Endothelial cell (in vitro differentiated cells): ENCODE results near the gene PTGR1. TPM values are rescaled to one million over a fixed set of nuclear protein-coding genes. Genes with fewer than 3 reads are reported as not detected.
"Not testable (repeated sequence)": the region's sequence is repeated elsewhere in the genome, so short reads cannot be mapped to it uniquely, and the experiment has no call there.

Experiments used
- DNase-seq: peaks from one replicate; pipeline ENCODE4 v3.0.0; 2021; ENCODE audit warnings: low spot score
- H3K27ac Mint-ChIP-seq: one replicate; pipeline ENCODE4 v1.8.0; 2021; ENCODE audit warnings: mixed read lengths, inconsistent platforms; ENCODE audit not compliant: unreplicated experiment
- H3K27me3 Mint-ChIP-seq: one replicate; pipeline ENCODE4 v1.8.0; 2021; ENCODE audit warnings: mild to moderate bottlenecking, moderate library complexity, mixed read lengths, inconsistent platforms; ENCODE audit not compliant: unreplicated experiment
- H3K36me3 Mint-ChIP-seq: one replicate; pipeline ENCODE4 v1.8.0; 2021; ENCODE audit warnings: mild to moderate bottlenecking, low read depth, mixed read lengths, inconsistent platforms; ENCODE audit not compliant: unreplicated experiment
- H3K4me1 Mint-ChIP-seq: one replicate; pipeline ENCODE4 v1.8.0; 2021; ENCODE audit warnings: mild to moderate bottlenecking, mixed read lengths, inconsistent platforms; ENCODE audit not compliant: unreplicated experiment
- H3K4me3 Mint-ChIP-seq: one replicate; pipeline ENCODE4 v1.8.0; 2021; ENCODE audit warnings: mild to moderate bottlenecking, mixed read lengths, inconsistent platforms; ENCODE audit not compliant: unreplicated experiment
- H3K9me3 Mint-ChIP-seq: one replicate; pipeline ENCODE4 v1.8.0; 2021; ENCODE audit warnings: mixed read lengths, inconsistent platforms; ENCODE audit not compliant: unreplicated experiment
- total RNA-seq: library from RNA; stranded (reverse); fragmentation: NEBNext Ultra II Directional; extraction: Animal tissue kit (Norgen Biotek cat#: 25700); gene quantifications from one replicate; pipeline ENCODE4 v1.2.1, GENCODE V29; 2021; ENCODE audit not compliant: unreplicated experiment
- TF ChIP-seq, protein P1 (sequence below): fragments of 200-600 bp; sonication (generic); IDR thresholded peaks from one replicate; pipeline ENCODE4 v1.5.0; 2021; ENCODE audit warnings: antibody characterized with exemption; ENCODE audit not compliant: unreplicated experiment

Gene PTGR1
- total RNA-seq, 1 donor from 2014 or later: 45.7 TPM

DNA sequence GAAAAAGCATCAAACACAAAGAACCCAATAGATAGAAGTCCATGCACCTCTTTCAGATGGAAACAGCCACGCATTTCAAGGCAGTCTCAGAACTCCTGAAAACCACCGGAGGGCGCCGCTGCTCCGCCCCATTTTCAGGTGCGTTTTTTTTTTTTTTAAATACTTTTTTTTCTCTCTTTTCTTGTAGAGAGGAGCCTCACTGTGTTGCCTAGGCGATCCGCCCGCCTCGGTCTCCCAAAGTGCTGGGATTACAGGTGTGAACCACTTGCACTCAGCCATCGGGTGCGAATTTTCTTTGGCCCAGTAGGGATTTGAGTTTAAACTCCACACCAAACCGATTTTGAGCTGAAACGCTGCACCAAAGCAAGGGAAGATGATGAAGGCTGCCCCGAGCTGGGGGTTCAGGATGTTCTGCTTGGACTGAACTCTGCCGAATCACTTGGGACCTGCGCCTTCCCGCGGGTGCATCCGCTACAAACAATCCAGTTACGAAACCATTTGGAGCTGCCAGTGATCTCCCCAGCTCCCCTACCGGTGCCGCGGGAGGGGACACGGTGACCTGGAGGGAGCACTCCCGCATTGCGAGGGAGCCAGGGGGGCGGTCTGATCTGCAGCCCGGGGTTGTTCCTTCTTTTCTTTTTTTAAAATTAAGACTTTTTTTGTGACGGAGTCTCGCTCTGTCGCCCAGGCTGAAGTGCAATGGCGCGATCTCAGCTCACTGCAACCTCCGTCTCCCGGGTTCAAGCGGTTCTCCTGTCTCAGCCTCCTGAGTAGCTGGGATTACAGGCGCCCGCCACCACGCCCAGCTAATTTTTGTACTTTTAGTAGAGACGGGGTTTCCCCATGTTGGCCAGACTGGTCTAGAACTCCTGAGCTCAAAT is 1.4 kb downstream of the PTGR1 start:
- no peaks in the 10 kb centered on the region for H3K9me3 Mint-ChIP-seq
- H3K4me1 Mint-ChIP-seq: peaks cover 11% of the 10 kb centered on the region
- peak; percentile 60 for DNase-seq
- TF ChIP-seq, protein P1, sequence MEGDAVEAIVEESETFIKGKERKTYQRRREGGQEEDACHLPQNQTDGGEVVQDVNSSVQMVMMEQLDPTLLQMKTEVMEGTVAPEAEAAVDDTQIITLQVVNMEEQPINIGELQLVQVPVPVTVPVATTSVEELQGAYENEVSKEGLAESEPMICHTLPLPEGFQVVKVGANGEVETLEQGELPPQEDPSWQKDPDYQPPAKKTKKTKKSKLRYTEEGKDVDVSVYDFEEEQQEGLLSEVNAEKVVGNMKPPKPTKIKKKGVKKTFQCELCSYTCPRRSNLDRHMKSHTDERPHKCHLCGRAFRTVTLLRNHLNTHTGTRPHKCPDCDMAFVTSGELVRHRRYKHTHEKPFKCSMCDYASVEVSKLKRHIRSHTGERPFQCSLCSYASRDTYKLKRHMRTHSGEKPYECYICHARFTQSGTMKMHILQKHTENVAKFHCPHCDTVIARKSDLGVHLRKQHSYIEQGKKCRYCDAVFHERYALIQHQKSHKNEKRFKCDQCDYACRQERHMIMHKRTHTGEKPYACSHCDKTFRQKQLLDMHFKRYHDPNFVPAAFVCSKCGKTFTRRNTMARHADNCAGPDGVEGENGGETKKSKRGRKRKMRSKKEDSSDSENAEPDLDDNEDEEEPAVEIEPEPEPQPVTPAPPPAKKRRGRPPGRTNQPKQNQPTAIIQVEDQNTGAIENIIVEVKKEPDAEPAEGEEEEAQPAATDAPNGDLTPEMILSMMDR: peak; percentile 59
- no peak overlapping the region for H3K27ac Mint-ChIP-seq
- H3K27me3 Mint-ChIP-seq: peaks cover 5% of the 10 kb centered on the region
- peak overlapping the region; percentile 99 for H3K4me3 Mint-ChIP-seq
- H3K36me3 Mint-ChIP-seq: peaks cover 12% of the 10 kb centered on the region

DNA sequence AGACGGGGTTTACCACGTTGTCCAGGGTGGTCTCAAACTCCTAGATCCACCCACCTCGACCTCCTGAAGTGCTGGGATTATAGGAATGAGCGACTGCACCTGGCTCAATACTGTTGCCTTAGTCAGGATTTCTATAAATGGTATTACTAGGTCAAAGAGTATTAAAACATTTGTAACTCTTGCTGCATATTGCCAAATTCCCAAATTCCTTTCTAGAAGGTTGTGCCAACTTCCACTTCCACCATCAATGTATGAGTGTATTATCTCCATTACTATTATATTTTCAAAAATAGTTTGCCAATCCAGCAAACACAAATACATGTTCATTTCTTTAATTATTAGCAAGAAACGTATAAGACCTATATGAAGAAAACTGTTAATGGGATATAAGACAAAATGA is 10.6 kb downstream of the PTGR1 start:
- Mint-ChIP-seq H3K4me3 (no peak overlapping the region), H3K9me3 (no peaks in the 10 kb centered on the region), H3K27ac (no peak overlapping the region), H3K36me3 (peaks cover 19% of the 10 kb centered on the region), H3K4me1 (no peaks in the 10 kb centered on the region), H3K27me3 (no peaks in the 10 kb centered on the region)
- DNase-seq: no peak
- TF ChIP-seq, protein P1: no peak

DNA sequence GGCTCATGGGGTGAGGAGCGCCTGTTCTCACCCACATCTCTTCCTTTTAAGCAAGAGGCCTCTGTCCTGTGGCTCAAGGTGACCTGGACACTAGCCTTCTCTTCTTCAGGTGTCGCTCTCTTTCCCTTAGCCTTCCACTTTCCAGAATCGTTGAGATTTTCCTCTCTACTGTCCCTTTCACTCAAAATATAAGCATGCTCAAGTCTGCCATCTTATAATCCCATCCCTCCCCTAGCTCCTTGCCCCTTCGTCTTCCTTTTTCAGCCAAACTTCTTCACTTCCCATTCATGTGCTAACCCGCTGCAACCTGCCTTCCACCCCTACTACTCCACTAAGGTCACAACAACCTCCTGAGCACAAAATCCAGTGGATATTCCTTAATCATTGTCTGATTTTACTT is 13.1 kb downstream of the PTGR1 start:
- Mint-ChIP-seq H3K4me3 (peak overlapping the region; percentile 72), H3K9me3 (no peaks in the 10 kb centered on the region), H3K27me3 (no peaks in the 10 kb centered on the region), H3K4me1 (no peaks in the 10 kb centered on the region), H3K27ac (no peak overlapping the region), H3K36me3 (peaks cover 10% of the 10 kb centered on the region)
- no peak for DNase-seq
- TF ChIP-seq, protein P1: no peak

DNA sequence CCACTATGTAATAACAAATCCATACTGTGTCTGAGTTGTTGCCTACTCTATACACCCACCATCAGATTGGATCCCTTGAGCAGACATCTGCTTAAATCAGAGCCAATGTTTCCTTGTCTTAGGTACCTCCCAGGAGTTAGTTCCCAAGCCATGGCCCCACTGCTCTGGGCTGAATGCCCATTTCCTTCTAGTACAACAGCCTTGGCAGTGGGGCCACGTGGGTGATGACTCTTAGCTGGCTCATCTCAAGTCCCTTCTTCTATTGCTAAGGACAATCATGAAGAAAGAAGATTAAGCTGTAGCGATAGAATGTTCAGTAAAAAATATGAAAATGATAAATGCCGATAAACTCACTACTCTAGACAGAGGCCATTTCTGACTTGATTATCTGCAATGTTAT is 16.6 kb downstream of the PTGR1 start:
- TF ChIP-seq, protein P1: no peak

DNA sequence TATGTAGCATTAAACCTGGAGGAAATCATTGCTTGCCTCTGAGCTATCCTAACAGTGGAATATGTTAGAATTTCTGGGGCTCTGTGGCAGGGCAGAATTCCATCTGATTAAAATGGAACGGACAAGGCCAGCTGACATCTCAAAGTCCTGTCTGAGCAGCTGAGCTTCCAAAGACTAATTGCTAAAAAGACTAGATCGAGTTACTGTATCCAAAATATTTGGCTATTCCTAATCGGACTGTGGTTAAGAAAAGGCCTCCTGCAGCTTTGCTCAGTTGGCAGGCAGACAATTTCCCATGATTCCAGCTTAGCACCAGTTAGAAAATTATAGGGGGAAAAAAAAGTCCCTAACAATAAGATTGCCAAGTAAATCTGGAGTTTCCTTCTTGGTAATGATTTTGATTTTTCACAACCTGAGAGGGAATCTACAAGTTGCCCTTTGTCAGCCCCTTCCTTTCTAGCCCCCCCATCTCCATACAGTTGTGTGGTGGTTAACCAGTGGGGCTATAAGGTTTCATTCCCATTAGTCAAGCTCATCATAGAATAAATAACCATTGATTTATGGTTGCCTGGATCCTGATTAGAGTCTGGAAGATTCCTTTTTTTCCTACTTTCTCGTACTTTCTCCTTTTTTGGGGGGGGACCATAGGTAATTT is 26.4 kb downstream of the PTGR1 start:
- Mint-ChIP-seq H3K4me1 (peaks cover 5% of the 10 kb centered on the region), H3K9me3 (peaks cover 21% of the 10 kb centered on the region), H3K4me3 (no peak overlapping the region), H3K27me3 (no peaks in the 10 kb centered on the region), H3K36me3 (peaks cover 65% of the 10 kb centered on the region), H3K27ac (no peak overlapping the region)
- TF ChIP-seq, protein P1: no peak
- DNase-seq: no peak

More for the DNA sequence above, 16.6 kb downstream of the PTGR1 start:
- Mint-ChIP-seq H3K9me3 (no peaks in the 10 kb centered on the region), H3K4me1 (no peaks in the 10 kb centered on the region), H3K27me3 (no peaks in the 10 kb centered on the region), H3K27ac (no peak overlapping the region), H3K4me3 (no peak overlapping the region), H3K36me3 (peaks cover 27% of the 10 kb centered on the region)
- DNase-seq: no peak

DNA sequence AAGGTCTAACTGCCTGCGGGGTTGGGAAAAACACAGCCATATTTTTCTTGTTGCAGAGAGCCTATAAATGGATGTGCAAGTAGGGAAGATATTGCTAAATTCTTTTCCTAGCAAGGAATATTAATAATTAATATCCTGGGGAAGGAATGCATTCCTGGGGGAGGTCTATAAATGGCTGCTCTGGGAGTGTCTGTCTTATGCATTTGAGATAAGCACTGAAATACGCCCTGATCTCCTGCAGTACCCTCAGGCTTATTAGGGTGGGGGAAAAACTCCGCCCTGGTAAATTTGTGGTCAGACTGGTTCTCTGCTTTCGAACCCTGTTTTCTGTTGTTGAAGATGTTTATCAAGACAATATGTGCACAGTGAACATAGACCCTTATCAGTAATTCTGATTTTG is 31.3 kb downstream of the PTGR1 start:
- Mint-ChIP-seq H3K36me3 (peaks cover 69% of the 10 kb centered on the region), H3K9me3 (peaks cover 27% of the 10 kb centered on the region), H3K4me3 (peak overlapping the region; percentile 81)
- not testable (repeated sequence) for H3K4me1 Mint-ChIP-seq, H3K27ac Mint-ChIP-seq, H3K27me3 Mint-ChIP-seq, DNase-seq
